GM21526 (cell line): ENCODE measurements around the gene RIT1.
"Not testable (repeated sequence)": the region's sequence is repeated elsewhere in the genome, so short reads cannot be mapped to it uniquely, and the experiment has no call there.

Experiments used
- ATAC-seq: cut with Tn5 transposase; IDR thresholded peaks from one replicate; pipeline ENCODE4 v1.9.1; 2021; ENCODE audit warnings: moderate library complexity; ENCODE audit not compliant: unreplicated experiment, low FRiP score

RIT1 gene

GRCh38 chr1:155934097-155934935 lies 23.2 kb upstream of the RIT1 start, which contains the start of gene KHDC4:
Gene KHDC4, minus strand, starts transcription at chr1:155934413. Its CDS starts 40 bp downstream, at chr1:155934373.
- ATAC-seq: peak; percentile 90

- ATAC-seq: no peak
Measured at GRCh38 chr1:155933591-155934096, 22.5 kb upstream of the RIT1 start.

- no peak for ATAC-seq
Measured at GRCh38 chr1:155932487-155932886, 21.3 kb upstream of the RIT1 start.

GRCh38 chr1:155932081-155932480 lies 20.9 kb upstream of the RIT1 start:
- ATAC-seq: no peak

- no peak for ATAC-seq
Measured at GRCh38 chr1:155931332-155932038, 20.3 kb upstream of the RIT1 start.

GRCh38 chr1:155930725-155931124 lies 19.6 kb upstream of the RIT1 start:
- not testable (repeated sequence) for ATAC-seq

- no peak for ATAC-seq
Measured at GRCh38 chr1:155929057-155929456, 17.9 kb upstream of the RIT1 start.

GRCh38 chr1:155925506-155925905 lies 14.4 kb upstream of the RIT1 start:
- ATAC-seq: no peak

GRCh38 chr1:155920717-155921116 lies 9.6 kb upstream of the RIT1 start:
- no peak for ATAC-seq

- ATAC-seq: no peak
Measured at GRCh38 chr1:155919801-155920200, 8.7 kb upstream of the RIT1 start.

GRCh38 chr1:155918660-155919059 lies 7.5 kb upstream of the RIT1 start:
- no peak for ATAC-seq

GRCh38 chr1:155913969-155914757 lies 3.0 kb upstream of the RIT1 start:
- no peak for ATAC-seq

GRCh38 chr1:155912056-155912536 lies 947 bp upstream of the RIT1 start:
- ATAC-seq: no peak

GRCh38 chr1:155910621-155911121 lies 478 bp downstream of the RIT1 start:
- ATAC-seq: no peak

GRCh38 chr1:155909894-155910293 lies 1.3 kb downstream of the RIT1 start:
- ATAC-seq: no peak

- ATAC-seq: no peak
Measured at GRCh38 chr1:155904261-155904660, 6.9 kb downstream of the RIT1 start.

- ATAC-seq: no peak
Measured at GRCh38 chr1:155900161-155900560, 11.0 kb downstream of the RIT1 start.

- no peak for ATAC-seq
Measured at GRCh38 chr1:155899683-155900082, 11.5 kb downstream of the RIT1 start.

- no peak for ATAC-seq
Measured at GRCh38 chr1:155898888-155899287, 12.3 kb downstream of the RIT1 start.

GRCh38 chr1:155897746-155898145 lies 13.4 kb downstream of the RIT1 start:
- ATAC-seq: no peak
